ENCODE data around the gene IL17RE. TPM values are rescaled to one million over a fixed set of nuclear protein-coding genes. Genes with fewer than 3 reads are reported as not detected.

The IL17RE gene
- total and polyA plus RNA-seq, 2 of the 13 experiments (the other 11 are each of a cell fraction or from before 2014, with no cell fraction given) = 14.5 to 24.1 TPM

DNA sequence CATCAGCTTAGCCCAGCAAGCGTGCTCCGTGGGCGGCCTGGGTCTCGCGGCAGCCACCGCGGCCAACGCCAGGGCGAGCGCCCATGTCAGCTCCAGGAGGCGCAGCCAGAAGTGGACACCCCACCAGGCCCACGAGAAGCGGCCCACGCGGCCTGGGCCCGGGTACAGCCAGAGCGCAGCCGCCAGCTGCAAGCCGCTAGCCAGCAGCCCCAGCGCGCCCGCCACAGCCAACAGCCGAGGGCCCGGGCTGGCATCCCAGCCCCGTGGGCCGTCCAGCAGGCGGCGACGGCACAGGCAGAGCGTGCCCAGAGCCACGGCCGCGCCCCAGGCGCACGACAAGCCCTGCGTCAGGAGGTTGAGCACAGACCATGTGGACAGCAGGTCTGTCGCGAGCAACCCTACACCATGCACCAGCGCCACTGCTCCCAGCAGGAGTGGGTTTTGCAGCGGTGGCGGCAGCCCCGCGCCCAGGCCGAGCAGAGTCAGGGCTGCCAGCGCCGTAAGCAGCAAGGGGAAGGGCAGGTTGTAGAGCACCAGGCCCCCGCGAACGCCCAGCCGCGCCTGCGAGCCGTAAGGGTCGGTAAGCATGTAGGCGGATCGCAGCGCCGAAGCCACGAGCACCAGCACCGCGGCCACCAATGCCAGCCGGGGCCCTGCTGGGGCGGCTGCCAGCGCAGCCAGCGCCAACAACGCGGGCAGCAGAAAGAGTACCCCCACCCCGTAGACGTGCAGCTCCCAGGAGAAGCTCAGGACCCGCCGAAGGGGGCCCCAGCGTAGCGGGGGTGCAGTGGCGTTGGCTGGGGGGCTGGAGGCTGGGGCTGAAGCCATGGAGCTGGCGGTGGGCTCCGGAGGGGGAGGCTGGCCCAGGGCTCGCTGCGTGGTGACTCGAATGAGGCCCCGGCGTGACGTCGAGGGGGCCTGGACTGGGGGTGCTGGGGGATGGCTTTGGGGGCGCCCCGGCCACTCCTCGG is 44.7 kb downstream of the IL17RE start (continued):
- TF ChIP-seq, protein P1, sequence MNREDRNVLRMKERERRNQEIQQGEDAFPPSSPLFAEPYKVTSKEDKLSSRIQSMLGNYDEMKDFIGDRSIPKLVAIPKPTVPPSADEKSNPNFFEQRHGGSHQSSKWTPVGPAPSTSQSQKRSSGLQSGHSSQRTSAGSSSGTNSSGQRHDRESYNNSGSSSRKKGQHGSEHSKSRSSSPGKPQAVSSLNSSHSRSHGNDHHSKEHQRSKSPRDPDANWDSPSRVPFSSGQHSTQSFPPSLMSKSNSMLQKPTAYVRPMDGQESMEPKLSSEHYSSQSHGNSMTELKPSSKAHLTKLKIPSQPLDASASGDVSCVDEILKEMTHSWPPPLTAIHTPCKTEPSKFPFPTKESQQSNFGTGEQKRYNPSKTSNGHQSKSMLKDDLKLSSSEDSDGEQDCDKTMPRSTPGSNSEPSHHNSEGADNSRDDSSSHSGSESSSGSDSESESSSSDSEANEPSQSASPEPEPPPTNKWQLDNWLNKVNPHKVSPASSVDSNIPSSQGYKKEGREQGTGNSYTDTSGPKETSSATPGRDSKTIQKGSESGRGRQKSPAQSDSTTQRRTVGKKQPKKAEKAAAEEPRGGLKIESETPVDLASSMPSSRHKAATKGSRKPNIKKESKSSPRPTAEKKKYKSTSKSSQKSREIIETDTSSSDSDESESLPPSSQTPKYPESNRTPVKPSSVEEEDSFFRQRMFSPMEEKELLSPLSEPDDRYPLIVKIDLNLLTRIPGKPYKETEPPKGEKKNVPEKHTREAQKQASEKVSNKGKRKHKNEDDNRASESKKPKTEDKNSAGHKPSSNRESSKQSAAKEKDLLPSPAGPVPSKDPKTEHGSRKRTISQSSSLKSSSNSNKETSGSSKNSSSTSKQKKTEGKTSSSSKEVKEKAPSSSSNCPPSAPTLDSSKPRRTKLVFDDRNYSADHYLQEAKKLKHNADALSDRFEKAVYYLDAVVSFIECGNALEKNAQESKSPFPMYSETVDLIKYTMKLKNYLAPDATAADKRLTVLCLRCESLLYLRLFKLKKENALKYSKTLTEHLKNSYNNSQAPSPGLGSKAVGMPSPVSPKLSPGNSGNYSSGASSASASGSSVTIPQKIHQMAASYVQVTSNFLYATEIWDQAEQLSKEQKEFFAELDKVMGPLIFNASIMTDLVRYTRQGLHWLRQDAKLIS (CRISPR knock-in tag; IDR thresholded peaks at IDR 0.05) = no peak
- no peak for TF ChIP-seq SMARCC2 (IDR thresholded peaks at IDR 0.05)
- peak; percentile 63; the same call in 1 of the 2 replicates for TF ChIP-seq ZNF749 (CRISPR knock-in tag; IDR thresholded peaks at IDR 0.05; ENCODE audit: borderline replicate concordance)
- TF ChIP-seq, protein P2, sequence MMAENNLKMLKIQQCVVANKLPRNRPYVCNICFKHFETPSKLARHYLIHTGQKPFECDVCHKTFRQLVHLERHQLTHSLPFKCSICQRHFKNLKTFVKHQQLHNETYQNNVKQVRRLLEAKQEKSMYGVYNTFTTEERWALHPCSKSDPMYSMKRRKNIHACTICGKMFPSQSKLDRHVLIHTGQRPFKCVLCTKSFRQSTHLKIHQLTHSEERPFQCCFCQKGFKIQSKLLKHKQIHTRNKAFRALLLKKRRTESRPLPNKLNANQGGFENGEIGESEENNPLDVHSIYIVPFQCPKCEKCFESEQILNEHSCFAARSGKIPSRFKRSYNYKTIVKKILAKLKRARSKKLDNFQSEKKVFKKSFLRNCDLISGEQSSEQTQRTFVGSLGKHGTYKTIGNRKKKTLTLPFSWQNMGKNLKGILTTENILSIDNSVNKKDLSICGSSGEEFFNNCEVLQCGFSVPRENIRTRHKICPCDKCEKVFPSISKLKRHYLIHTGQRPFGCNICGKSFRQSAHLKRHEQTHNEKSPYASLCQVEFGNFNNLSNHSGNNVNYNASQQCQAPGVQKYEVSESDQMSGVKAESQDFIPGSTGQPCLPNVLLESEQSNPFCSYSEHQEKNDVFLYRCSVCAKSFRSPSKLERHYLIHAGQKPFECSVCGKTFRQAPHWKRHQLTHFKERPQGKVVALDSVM (CRISPR knock-in tag; IDR thresholded peaks at IDR 0.05) = no peak
- TF ChIP-seq MEF2D (CRISPR knock-in tag; IDR thresholded peaks at IDR 0.05) = no peak
- TF ChIP-seq, protein P3, sequence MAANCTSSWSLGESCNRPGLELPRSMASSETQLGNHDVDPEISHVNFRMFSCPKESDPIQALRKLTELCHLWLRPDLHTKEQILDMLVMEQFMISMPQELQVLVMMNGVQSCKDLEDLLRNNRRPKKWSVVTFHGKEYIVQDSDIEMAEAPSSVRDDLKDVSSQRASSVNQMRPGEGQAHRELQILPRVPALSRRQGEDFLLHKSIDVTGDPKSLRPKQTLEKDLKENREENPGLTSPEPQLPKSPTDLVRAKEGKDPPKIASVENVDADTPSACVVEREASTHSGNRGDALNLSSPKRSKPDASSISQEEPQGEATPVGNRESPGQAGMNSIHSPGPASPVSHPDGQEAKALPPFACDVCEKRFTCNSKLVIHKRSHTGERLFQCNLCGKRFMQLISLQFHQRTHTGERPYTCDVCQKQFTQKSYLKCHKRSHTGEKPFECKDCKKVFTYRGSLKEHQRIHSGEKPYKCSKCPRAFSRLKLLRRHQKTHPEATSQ (CRISPR knock-in tag; IDR thresholded peaks at IDR 0.05; ENCODE audit: borderline replicate concordance) = 0 out of 2 replicates have a peak, but pooled peaks have one; percentile 21
- peak; percentile 51; the same call in 1 of the 2 replicates for TF ChIP-seq HIVEP1 (CRISPR knock-in tag; IDR thresholded peaks at IDR 0.05)
- TF ChIP-seq MAFK (conservative IDR thresholded peaks at IDR 0.05 in 1 of 2, IDR thresholded peaks at IDR 0.05 in 1 of 2; ENCODE audit: low read length in 2 of 2) = no peak
- TF ChIP-seq TCF7L2 (IDR thresholded peaks at IDR 0.05; ENCODE audit: low read depth, low read length) = no peak
- TF ChIP-seq, protein P4, sequence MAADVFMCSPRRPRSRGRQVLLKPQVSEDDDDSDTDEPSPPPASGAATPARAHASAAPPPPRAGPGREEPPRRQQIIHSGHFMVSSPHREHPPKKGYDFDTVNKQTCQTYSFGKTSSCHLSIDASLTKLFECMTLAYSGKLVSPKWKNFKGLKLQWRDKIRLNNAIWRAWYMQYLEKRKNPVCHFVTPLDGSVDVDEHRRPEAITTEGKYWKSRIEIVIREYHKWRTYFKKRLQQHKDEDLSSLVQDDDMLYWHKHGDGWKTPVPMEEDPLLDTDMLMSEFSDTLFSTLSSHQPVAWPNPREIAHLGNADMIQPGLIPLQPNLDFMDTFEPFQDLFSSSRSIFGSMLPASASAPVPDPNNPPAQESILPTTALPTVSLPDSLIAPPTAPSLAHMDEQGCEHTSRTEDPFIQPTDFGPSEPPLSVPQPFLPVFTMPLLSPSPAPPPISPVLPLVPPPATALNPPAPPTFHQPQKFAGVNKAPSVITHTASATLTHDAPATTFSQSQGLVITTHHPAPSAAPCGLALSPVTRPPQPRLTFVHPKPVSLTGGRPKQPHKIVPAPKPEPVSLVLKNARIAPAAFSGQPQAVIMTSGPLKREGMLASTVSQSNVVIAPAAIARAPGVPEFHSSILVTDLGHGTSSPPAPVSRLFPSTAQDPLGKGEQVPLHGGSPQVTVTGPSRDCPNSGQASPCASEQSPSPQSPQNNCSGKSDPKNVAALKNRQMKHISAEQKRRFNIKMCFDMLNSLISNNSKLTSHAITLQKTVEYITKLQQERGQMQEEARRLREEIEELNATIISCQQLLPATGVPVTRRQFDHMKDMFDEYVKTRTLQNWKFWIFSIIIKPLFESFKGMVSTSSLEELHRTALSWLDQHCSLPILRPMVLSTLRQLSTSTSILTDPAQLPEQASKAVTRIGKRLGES (CRISPR knock-in tag; IDR thresholded peaks at IDR 0.05; ENCODE audit: borderline replicate concordance) = no peak
- TF ChIP-seq KLF15 (CRISPR knock-in tag; IDR thresholded peaks at IDR 0.05; ENCODE audit: borderline replicate concordance) = no peak
- no peak; the same call in none of the 2 replicates for TF ChIP-seq HOXA9 (CRISPR knock-in tag; IDR thresholded peaks at IDR 0.05; ENCODE audit: borderline replicate concordance)
- peak; percentile 88 for TF ChIP-seq XRCC5 (optimal IDR thresholded peaks at IDR 0.05; ENCODE audit: low read length)
- TF ChIP-seq NR2C2 (CRISPR knock-in tag; IDR thresholded peaks at IDR 0.05; ENCODE audit: borderline replicate concordance) = no peak; the same call in 1 of the 2 replicates
- peak; percentile 84 for TF ChIP-seq STAG1 (CRISPR knock-in tag; IDR thresholded peaks at IDR 0.05)

Data from HepG2 (cell line).